HL-60/S4 (cell line): ENCODE measurements around the gene SGCD.

ENCODE experiments used
- in situ Hi-C: fragments of 300-500 bp; cut with MboI; formaldehyde crosslinking; loops from 2 replicates; pipeline ENCODE4 v1.14.3; 2022; ENCODE audit warnings: low sequenced_read_pairs

The SGCD gene

GRCh38 chr5:156451505-156451904 is 124.5 kb downstream of the SGCD start:
- in situ Hi-C loops, result no loop called here

GRCh38 chr5:156456857-156457256 is 129.9 kb downstream of the SGCD start:
- in situ Hi-C loops, result no loop called here

DNA sequence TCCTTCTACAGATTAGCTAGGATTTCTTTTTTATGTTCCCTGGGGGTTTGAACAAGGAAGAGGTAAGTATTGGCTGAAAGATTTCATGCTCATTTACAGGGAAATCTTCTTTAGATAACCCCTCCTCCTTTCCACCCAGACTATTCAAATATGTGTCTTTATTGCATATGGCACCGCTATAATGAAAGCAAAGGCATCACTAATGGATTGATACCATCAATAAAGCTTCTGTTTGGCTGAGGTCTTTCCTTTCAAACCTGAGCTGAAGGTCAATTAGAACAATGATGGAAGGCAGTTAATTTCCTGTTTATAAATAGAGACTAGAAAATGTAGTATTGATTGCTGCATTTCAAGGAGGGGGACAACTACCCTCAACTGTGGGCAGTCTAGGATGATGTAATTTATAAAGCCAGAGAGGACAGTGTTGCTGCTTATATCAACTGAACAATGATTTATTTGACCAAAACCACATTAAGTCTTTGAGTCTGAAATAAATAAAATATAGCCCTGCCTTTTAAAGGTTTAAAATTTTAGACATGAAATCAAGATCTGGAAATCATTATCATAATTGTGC is 132.9 kb downstream of the SGCD start:
- in situ Hi-C loops, result no loop called here

DNA sequence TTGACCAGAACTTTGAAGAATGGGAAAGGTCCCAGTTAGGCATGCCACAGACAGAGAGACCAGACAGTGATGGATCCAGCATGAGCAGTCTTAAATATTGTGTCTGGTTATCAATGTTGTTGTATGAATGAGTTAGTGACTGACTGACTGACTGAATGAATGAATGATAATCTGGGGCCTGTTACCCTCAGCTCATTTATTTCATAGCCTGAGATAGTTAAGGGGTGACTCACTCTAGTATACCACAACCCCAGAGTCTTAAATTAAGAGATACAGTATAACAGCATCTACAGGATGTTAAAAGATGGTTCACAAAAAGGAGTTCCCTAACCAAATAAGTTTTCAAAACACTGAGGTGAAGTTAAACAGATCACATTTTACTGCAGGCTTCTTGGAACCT is 133.5 kb downstream of the SGCD start:
- in situ Hi-C loops, result no loop called here

DNA sequence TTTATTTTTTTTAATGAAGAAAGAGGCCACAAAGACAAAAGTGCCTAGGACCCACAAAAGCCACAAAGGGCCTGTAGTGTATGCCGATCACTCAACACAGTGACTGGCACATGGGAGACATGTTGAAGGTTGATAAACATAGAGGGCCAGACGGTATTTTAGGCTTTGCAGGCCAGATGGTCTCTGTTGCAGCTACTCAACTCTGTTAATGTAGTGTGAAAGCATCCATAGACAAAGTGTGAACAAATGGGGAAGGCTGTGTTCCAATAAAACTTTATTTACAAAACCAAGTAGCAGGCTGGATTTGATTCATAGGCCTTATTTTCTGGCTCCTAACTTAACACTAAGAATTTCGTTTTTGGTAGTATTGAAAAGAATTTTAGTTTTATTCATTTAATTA is 139.9 kb downstream of the SGCD start:
- in situ Hi-C loops, result no loop called here

GRCh38 chr5:156469636-156470035 is 142.7 kb downstream of the SGCD start:
- in situ Hi-C loops, result no loop called here

GRCh38 chr5:156471893-156472292 is 144.9 kb downstream of the SGCD start:
- in situ Hi-C loops, result no loop called here

GRCh38 chr5:156473269-156473908 is 146.4 kb downstream of the SGCD start:
- in situ Hi-C loops, result no loop called here

DNA sequence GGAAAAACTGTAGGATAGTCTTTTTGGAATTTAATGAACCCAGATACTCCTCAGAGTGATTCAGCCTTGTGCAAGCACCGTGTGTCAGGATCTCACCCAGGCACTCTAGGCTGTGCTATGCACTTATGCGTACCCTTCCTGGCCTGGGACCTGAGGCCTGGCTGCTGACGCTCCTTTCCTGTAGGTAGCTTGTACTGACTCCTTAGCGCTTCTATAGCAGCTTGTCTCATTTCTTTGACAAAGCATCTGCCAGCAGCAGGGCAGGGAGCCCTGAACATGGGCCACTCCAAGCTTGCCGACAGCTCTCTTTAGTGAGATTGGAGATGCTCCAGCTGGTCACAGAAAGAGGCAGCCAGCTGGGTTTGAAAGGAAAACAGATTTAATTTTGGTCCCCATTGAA is 147.3 kb downstream of the SGCD start:
- in situ Hi-C loops, result no loop called here

- in situ Hi-C loops, result no loop called here
Measured at GRCh38 chr5:156475182-156476157, 148.5 kb downstream of the SGCD start.

DNA sequence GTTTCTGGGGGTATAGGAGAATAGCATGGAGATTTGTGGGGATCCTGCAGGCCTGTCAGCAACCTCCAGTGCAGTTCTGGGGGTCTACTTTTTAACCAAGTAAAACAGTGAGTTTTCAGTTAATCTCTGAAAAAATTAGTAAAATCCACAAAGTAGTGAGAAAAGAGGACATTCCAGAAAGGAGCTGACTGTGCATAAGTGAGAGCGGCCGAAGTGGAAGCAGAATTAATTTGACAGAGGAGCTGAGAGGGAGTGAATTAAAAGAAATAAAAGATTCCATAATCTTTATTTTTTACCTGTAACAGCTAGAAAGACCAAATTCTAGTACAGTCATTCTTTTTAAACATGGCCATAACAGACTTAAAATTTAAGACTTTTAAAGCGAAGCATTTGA is 149.2 kb downstream of the SGCD start:
- in situ Hi-C loops, result no loop called here

GRCh38 chr5:156476678-156477077 is 149.7 kb downstream of the SGCD start:
- in situ Hi-C loops, result no loop called here

DNA sequence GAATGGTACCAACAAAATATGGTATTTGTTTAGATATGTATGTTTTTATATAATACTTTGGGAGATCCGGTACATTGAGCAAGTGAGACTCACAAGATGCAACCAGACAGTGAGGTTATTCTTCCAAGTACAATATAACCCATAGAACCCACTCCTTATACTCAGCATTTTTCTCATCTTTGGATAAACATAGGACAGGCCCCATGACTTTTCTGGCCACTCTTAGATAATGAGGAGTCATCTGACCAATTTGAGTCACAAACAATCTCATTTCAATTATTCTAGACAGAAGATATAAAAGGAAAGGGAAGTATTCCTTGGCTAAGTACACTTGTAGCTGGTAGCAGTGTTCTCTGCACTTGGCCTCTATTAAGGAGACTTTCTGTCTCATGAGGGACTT is 150.2 kb downstream of the SGCD start:
- in situ Hi-C loops, result no loop called here

DNA sequence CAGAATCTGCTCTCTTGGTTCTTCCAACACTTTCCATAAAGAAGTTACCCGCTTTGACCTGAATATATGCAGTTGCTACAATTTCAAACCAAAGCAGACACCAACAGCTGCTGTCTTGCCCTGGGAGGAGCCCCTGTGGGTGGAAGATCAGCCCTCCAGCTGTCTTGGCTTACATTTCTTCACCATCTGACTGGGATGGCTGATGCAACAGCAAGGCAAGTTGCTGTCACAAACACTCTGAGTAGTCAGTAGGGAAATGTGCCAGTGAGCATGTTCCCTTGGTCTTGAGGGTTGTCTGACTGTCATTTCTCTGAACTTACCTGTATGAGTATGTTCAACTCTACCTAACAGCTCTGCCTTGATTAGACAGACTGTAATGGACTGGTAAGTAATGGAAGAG is 152.9 kb downstream of the SGCD start:
- in situ Hi-C loops, result no loop called here

DNA sequence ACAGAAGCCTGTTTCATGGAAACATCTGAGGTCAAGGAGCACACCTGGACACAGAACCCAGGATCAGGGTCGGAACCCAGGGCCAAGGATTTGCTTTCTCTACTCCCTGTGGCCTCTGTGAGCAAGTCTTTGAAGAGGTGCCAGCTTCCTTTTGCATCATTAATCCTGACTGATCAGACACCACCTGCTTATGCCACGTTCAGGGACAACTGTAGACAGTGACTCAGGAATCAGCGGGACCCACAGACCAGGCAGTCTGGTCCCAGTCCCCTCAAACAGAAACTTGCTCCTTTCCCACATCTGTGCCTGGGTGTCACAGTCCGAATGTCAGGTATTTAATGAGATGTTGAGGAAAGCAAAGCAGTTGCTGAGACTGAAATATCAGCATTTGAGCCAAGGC is 154.8 kb downstream of the SGCD start:
- in situ Hi-C loops, result no loop called here

DNA sequence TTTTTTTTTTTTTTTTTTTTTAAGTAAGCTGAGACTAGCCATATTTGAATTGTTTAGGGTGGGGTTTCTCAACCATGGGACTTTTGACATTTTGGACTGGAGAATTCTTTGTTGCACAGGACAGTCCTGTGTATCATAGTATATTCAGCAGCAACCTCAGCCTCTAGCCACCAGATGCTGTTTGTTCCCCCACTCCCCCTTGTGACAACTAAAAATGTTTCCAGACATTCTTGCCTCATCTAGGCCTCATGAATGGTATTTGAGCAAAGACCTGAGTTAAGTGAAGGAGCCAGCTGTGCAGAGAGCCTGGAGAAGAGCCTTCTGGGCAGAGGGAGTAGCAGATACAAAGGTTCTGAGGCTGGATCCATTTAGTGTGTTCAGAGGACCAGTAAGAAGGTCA is 155.9 kb downstream of the SGCD start:
- in situ Hi-C loops, result no loop called here

GRCh38 chr5:156486394-156487238 is 159.7 kb downstream of the SGCD start:
- in situ Hi-C loops, result no loop called here

GRCh38 chr5:156491766-156492165 is 164.8 kb downstream of the SGCD start:
- in situ Hi-C loops, result no loop called here

DNA sequence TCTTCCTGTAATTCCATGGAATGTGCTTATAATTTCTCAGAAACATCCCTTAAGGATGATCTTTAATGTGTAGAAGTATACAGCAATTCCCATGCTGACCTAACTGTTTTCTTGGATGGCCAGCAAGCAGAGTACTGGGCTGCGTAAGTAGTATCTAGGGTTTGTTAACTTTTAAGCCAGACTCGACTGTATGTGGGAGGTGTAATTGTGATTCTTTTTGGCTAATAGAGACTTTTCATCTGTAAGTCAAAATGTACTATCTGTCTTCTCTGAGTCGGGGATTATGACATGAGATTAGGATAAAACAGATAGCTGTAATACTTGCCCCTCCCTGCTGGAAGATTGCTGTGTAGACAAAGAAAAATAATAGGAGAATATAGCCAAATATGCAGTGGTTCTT is 169.3 kb downstream of the SGCD start:
- in situ Hi-C loops, result no loop called here

GRCh38 chr5:156497804-156498208 is 170.8 kb downstream of the SGCD start:
- in situ Hi-C loops, result no loop called here
